Measurements from ENCODE around the gene CTNNA2.

Gene CTNNA2

DNA sequence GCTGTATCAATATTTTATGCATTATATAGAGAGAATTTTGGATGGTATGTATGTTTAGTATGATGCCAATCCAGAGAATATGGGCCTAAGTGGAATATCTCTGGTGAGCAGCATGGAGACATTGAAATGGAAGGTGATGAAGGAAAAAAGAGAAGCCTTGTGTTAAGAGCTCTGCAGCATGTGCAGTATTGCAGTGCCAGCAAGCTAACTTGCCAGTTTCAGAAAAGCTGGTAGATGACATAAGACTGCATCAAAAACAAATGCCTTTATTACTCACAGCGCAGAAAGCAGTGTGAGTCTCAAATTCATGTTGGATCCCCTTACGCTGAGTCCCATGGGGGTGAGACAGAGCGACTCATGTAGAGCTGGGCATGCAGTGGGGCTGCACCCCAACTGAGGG lies 280.2 kb downstream of the CTNNA2 start:
- no peak for TF ChIP-seq SIN3A (IDR thresholded peaks at IDR 0.05; ENCODE audit: borderline replicate concordance, insufficient read depth, low read length)
- no peak for TF ChIP-seq POLR2AphosphoS5 (IDR thresholded peaks at IDR 0.05; ENCODE audit: low read depth, low read length)
- TF ChIP-seq, protein P1, sequence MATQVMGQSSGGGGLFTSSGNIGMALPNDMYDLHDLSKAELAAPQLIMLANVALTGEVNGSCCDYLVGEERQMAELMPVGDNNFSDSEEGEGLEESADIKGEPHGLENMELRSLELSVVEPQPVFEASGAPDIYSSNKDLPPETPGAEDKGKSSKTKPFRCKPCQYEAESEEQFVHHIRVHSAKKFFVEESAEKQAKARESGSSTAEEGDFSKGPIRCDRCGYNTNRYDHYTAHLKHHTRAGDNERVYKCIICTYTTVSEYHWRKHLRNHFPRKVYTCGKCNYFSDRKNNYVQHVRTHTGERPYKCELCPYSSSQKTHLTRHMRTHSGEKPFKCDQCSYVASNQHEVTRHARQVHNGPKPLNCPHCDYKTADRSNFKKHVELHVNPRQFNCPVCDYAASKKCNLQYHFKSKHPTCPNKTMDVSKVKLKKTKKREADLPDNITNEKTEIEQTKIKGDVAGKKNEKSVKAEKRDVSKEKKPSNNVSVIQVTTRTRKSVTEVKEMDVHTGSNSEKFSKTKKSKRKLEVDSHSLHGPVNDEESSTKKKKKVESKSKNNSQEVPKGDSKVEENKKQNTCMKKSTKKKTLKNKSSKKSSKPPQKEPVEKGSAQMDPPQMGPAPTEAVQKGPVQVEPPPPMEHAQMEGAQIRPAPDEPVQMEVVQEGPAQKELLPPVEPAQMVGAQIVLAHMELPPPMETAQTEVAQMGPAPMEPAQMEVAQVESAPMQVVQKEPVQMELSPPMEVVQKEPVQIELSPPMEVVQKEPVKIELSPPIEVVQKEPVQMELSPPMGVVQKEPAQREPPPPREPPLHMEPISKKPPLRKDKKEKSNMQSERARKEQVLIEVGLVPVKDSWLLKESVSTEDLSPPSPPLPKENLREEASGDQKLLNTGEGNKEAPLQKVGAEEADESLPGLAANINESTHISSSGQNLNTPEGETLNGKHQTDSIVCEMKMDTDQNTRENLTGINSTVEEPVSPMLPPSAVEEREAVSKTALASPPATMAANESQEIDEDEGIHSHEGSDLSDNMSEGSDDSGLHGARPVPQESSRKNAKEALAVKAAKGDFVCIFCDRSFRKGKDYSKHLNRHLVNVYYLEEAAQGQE (IDR thresholded peaks at IDR 0.05; ENCODE audit: insufficient read depth in 1 of 2, low read depth in 2 of 2, low read length in 2 of 2), result no peak
- no peak for TF ChIP-seq TAF1 (IDR thresholded peaks at IDR 0.05; ENCODE audit: borderline replicate concordance, insufficient read depth, low read length)
- no peak for TF ChIP-seq FOXP2 (optimal IDR thresholded peaks at IDR 0.05; ENCODE audit: borderline replicate concordance, extremely low read depth, extremely low read length, insufficient read depth)

DNA sequence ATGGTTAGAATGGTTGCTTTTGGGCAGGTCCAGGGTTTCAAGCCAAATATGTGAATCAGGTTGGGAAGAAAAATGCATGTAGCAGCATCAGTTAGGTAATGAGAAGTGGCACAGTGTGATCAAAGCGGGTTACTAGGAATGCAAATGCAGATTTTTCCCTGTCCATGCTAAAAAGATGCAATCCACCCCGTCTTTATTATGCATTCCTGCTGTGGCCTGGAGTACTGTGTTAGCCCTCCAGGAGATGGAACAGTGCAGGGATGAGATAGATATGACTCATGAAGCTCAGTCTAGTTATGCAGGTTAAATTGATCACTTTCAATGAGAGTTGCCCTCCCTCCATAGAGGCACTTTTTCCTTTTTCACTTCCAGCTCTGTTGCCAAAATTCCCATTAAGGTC lies 283.8 kb downstream of the CTNNA2 start:
- TF ChIP-seq SIN3A (IDR thresholded peaks at IDR 0.05; ENCODE audit: borderline replicate concordance, insufficient read depth, low read length), result no peak
- TF ChIP-seq FOXP2 (optimal IDR thresholded peaks at IDR 0.05; ENCODE audit: borderline replicate concordance, extremely low read depth, extremely low read length, insufficient read depth), result no peak
- TF ChIP-seq POLR2AphosphoS5 (IDR thresholded peaks at IDR 0.05; ENCODE audit: low read depth, low read length), result no peak
- TF ChIP-seq, protein P1 (IDR thresholded peaks at IDR 0.05; ENCODE audit: insufficient read depth in 1 of 2, low read depth in 2 of 2, low read length in 2 of 2), result no peak
- TF ChIP-seq TAF1 (IDR thresholded peaks at IDR 0.05; ENCODE audit: borderline replicate concordance, insufficient read depth, low read length), result no peak

DNA sequence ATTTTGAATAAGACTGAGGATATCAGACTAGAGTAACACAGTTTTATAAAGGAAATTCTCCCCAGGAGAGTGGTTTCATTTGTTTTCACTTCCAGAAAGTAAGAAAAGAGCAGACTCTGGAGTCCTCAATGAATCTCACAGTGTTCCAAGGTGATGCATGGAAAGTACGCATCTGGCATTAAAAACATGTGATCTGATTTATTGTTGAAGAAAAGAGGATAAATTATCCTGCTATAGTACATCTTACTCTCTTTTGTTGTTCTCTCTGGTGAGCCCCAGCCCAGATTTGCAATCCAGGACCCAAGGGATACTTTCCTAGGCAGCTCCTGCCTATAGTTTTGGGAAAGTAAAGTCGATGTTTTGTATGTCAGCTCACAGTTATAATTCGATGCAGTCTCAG lies 285.9 kb downstream of the CTNNA2 start:
- TF ChIP-seq SIN3A (IDR thresholded peaks at IDR 0.05; ENCODE audit: borderline replicate concordance, insufficient read depth, low read length) (no peak), FOXP2 (optimal IDR thresholded peaks at IDR 0.05; ENCODE audit: borderline replicate concordance, extremely low read depth, extremely low read length, insufficient read depth) (no peak), POLR2AphosphoS5 (IDR thresholded peaks at IDR 0.05; ENCODE audit: low read depth, low read length) (no peak), TAF1 (IDR thresholded peaks at IDR 0.05; ENCODE audit: borderline replicate concordance, insufficient read depth, low read length) (no peak)
- TF ChIP-seq, protein P1 (IDR thresholded peaks at IDR 0.05; ENCODE audit: insufficient read depth in 1 of 2, low read depth in 2 of 2, low read length in 2 of 2), result no peak

DNA sequence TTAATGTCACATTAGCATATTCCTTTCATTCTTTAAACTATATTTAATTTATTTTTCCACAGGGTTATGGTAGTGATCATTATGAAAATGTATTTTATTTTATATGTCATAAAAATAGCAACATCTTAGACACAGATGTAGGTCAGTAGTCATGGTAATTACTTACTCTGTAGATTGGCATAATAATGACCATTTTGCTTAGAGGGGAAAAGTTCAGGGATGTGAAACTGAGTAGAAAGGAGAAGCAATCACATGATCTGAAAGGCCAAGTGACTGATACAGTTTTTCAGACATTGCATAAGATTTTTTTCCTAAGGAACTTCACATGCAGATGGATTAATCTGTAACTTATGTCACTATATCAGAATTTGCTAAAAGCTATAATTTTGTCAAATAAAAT lies 286.9 kb downstream of the CTNNA2 start:
- TF ChIP-seq, protein P1 (IDR thresholded peaks at IDR 0.05; ENCODE audit: insufficient read depth in 1 of 2, low read depth in 2 of 2, low read length in 2 of 2), result no peak
- TF ChIP-seq TAF1 (IDR thresholded peaks at IDR 0.05; ENCODE audit: borderline replicate concordance, insufficient read depth, low read length) (no peak), SIN3A (IDR thresholded peaks at IDR 0.05; ENCODE audit: borderline replicate concordance, insufficient read depth, low read length) (no peak), POLR2AphosphoS5 (IDR thresholded peaks at IDR 0.05; ENCODE audit: low read depth, low read length) (no peak), FOXP2 (optimal IDR thresholded peaks at IDR 0.05; ENCODE audit: borderline replicate concordance, extremely low read depth, extremely low read length, insufficient read depth) (no peak)

DNA sequence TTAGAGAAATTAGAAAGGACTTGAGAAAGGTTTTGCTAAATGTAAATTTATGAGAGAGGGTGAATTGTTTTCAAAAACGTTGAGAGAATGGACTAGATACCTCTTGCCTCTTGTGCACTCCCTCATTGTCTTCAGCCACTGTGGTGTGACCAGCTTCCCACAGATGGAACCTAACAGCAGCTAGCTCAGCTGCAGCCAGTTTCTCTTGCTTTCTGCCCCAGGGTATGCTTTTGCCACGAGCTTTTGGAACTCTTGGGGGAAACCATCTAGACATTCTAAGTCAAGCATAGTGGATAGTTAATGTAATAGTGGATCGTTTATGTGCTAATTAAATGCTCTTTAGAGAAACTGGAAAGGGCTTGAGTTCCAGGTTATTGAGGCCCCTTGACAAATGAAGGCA lies 288.2 kb downstream of the CTNNA2 start:
- TF ChIP-seq POLR2AphosphoS5 (IDR thresholded peaks at IDR 0.05; ENCODE audit: low read depth, low read length) (no peak), TAF1 (IDR thresholded peaks at IDR 0.05; ENCODE audit: borderline replicate concordance, insufficient read depth, low read length) (no peak), SIN3A (IDR thresholded peaks at IDR 0.05; ENCODE audit: borderline replicate concordance, insufficient read depth, low read length) (no peak), FOXP2 (optimal IDR thresholded peaks at IDR 0.05; ENCODE audit: borderline replicate concordance, extremely low read depth, extremely low read length, insufficient read depth) (no peak)
- TF ChIP-seq, protein P1 (IDR thresholded peaks at IDR 0.05; ENCODE audit: insufficient read depth in 1 of 2, low read depth in 2 of 2, low read length in 2 of 2), result no peak
